GM18526 (cell line): ENCODE data around the gene CXCR5.

Experiments
- POLR2A ChIP-seq: IDR thresholded peaks from 3 replicates; pipeline ENCODE4 v1.6.1; 2011; ENCODE audit not compliant: insufficient read length; ENCODE audit errors: extremely low read depth

The CXCR5 gene

GRCh38 chr11:118889797-118890196 lies 6.1 kb downstream of the CXCR5 start:
- TF ChIP-seq POLR2A: no peak

DNA sequence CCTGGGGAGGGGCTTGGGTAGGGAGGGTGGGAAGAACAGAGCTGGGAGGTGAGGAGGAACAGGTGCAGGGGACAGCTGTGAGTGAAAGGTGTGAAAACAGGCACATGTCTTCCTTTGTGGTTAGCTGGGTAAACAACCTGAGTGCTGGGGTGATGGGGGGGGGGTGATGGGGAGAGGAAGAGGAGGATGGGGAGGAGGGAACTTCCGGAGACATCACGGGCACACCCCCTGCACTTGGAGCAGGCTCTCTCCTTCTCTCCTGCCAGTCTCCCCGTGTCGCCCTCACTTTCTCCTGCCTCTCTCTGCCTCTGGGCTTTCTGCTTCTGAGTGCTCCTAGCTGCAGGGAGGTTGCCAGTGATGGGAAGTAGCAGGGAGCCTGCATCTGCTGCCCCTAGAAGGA lies 8.8 kb downstream of the CXCR5 start:
- no peak for TF ChIP-seq POLR2A

DNA sequence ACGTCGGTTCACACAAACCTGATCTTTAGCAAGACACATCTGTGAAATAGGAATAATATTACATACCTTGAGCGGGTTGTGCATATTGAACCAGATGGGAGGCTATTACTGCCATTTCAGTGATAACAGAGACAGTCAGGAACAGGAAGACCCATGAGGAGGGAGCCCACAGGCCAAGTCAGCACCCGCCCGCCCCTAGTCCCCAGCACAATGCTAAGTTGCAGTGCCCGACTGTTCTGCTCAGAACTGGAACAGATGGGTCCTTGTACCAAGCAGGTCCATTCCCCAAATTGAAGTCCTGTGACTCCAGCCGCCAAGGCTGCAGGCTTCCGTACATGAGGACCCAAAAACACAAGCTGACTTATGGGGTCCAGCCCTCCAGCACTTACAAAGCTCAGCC lies 9.3 kb downstream of the CXCR5 start:
- no peak for TF ChIP-seq POLR2A

DNA sequence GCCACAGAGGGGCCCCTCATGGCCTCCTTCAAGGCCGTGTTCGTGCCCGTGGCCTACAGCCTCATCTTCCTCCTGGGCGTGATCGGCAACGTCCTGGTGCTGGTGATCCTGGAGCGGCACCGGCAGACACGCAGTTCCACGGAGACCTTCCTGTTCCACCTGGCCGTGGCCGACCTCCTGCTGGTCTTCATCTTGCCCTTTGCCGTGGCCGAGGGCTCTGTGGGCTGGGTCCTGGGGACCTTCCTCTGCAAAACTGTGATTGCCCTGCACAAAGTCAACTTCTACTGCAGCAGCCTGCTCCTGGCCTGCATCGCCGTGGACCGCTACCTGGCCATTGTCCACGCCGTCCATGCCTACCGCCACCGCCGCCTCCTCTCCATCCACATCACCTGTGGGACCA lies 10.0 kb downstream of the CXCR5 start:
- TF ChIP-seq POLR2A: no peak

GRCh38 chr11:118894192-118894591 lies 10.5 kb downstream of the CXCR5 start:
- no peak for TF ChIP-seq POLR2A

DNA sequence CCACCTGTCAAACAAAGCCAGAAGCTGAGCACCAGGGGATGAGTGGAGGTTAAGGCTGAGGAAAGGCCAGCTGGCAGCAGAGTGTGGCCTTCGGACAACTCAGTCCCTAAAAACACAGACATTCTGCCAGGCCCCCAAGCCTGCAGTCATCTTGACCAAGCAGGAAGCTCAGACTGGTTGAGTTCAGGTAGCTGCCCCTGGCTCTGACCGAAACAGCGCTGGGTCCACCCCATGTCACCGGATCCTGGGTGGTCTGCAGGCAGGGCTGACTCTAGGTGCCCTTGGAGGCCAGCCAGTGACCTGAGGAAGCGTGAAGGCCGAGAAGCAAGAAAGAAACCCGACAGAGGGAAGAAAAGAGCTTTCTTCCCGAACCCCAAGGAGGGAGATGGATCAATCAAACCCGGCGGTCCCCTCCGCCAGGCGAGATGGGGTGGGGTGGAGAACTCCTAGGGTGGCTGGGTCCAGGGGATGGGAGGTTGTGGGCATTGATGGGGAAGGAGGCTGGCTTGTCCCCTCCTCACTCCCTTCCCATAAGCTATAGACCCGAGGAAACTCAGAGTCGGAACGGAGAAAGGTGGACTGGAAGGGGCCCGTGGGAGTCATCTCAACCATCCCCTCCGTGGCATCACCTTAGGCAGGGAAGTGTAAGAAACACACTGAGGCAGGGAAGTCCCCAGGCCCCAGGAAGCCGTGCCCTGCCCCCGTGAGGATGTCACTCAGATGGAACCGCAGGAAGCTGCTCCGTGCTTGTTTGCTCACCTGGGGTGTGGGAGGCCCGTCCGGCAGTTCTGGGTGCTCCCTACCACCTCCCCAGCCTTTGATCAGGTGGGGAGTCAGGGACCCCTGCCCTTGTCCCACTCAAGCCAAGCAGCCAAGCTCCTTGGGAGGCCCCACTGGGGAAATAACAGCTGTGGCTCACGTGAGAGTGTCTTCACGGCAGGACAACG lies 11.7 kb downstream of the CXCR5 start:
- no peak for TF ChIP-seq POLR2A

GRCh38 chr11:118896472-118896913 lies 12.8 kb downstream of the CXCR5 start:
- no peak for TF ChIP-seq POLR2A

GRCh38 chr11:118896921-118897591 lies 13.4 kb downstream of the CXCR5 start:
- TF ChIP-seq POLR2A: no peak

- TF ChIP-seq POLR2A: no peak
Measured at GRCh38 chr11:118897721-118898310, 14.1 kb downstream of the CXCR5 start.

DNA sequence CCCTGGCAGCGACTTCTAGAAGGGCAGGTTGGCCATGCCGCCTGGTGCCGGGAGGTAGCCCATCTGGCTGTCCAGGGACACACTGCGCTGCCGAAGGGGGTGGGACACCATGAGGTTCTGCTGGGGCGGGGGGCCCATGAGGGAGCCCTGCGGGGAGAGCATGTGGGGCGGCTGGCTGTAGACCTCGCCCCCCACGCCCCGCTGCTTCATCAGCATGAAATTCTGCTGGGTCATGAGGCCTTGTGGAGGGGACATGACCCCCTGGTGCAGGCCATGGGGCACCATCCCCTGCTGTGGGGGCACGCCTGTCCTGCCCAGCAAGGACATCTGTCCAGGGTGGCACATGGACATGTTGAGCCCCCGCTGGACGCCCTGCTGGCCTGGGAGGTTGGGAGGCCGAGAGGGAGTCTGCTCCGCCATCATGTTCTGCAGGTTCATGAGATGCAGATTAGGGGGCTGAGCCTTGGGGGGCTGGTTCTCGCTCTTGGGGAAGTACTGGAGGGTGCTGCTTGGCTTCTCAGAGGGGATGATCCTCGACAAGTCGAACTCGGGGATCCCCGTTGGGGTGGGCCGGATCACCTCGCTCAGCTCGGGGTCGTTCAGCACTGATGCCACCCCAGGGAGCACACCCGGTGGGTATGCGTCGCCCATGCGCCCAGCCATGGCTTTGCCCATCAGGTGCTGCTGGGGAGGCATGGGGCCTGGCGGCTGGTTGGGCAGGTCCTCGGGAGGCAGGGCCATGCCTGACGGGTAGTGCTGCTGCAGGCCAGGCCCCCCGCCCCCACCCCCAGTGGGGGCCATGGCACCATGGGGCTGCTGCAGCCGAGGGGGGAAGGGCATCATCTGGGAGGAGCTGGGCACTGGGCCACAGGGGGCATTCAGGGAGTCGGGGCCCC lies 15.0 kb downstream of the CXCR5 start:
- TF ChIP-seq POLR2A: no peak

DNA sequence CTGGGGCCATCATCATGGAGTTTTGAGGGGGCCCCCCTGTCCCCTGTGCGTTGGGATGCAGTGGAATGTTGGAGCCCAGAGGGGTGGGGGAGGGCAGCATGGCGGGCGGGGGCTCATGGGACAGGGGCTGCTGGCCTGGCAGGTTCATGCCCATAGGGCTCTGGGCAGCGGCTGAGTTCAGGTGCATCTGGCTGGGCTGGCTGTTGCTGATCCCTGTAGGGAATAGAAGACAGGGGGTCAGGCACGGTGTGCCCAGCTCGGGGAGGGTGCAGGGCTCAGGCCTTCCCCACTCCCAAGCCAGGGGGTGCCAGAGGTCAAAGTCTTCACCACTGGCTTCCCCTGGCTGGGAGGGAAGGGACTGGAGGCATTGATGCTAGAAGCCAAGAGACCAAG lies 15.6 kb downstream of the CXCR5 start:
- no peak for TF ChIP-seq POLR2A

DNA sequence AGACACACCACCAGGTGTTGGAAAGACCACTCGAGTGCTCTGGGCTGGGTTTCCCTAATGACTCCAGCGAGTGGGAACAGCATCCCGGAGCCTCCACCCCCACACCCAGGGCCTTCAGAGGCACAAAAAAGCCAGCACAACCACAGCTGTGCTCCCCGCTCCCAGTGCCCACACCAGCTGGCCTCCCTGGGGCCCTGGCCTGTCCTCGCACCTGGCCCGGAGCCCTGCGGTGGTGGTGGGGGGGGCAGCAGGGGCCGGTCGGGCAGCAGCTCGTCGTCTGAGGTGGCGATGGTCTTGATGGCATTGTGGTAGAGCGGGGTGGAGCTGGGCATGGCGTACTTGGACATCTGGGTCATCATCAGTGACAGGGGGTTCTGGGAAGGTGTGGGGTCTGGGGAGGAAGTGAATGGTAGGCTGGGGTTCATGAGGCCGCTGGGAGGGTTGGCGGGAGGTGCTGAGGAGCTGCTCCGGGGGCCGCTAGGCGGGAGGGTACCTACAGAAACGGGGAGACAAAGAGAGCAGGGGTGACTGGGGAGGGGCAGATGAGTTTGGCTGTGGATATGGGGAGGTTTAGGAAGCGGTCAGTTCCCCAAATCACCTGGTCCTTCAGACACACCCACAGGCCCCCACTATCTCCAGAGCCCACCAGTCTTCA lies 16.1 kb downstream of the CXCR5 start:
- no peak for TF ChIP-seq POLR2A

DNA sequence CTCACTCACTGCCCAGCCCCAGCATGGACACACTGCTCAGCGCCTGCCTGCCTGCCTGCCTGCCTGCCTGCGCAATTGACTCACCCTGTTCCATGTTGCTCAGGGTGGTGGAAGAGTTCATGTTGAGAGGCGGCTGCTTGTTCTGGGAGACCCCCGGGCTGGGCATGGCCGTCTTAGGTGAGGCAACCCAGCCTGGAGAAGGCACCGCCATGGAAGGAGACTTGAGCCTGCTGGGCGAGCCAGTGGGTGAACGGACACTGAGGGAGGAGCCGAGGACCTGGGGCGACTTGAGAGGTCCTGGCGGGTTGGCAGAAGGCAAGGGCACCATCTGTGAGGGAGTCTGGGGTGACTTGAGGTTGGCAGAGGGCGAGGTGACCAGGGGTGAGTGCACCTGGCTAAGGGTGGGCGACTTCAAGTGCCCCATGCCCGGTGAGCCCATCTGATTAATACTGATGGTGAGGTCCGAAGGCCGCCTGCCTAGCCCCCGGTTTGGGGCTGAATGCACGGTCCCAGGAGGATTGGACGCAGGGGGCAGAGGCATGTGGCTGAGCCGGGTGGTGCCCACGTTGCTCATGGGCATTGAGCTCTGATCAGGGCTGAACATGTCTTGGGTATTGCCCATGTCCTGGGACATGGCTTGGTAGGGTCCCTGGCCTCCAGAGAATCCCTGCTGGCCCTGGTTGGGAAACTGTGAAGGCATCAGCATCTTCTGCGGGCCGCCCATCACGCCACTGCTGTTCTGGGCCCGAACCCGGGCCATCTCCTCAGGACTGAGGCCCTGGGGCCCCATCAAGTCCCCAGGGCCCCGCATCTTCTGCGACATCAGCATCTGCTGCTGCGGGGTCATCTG lies 17.1 kb downstream of the CXCR5 start:
- no peak for TF ChIP-seq POLR2A
